A673 (cell line): Measurements from ENCODE around the gene PLXNA3.

ENCODE experiments used
- EZH2 ChIP-seq: fragments of 200-600 bp; sonication (generic); IDR thresholded peaks from 2 replicates; pipeline ENCODE4 v1.6.1; 2017; ENCODE audit warnings: borderline replicate concordance, low read depth, mild to moderate bottlenecking, mixed read lengths, antibody characterized with exemption, low read length; ENCODE audit not compliant: poor library complexity, severe bottlenecking
- TF ChIP-seq, protein P1 (sequence below): fragments of 300-800, 200-600 bp; sonication (generic); conservative IDR thresholded peaks from 2 replicates; pipeline ENCODE4 v1.5.1; 2017; ENCODE audit warnings: low read depth, mild to moderate bottlenecking, antibody characterized with exemption, low read length, moderate library complexity, mixed read lengths

DNA sequence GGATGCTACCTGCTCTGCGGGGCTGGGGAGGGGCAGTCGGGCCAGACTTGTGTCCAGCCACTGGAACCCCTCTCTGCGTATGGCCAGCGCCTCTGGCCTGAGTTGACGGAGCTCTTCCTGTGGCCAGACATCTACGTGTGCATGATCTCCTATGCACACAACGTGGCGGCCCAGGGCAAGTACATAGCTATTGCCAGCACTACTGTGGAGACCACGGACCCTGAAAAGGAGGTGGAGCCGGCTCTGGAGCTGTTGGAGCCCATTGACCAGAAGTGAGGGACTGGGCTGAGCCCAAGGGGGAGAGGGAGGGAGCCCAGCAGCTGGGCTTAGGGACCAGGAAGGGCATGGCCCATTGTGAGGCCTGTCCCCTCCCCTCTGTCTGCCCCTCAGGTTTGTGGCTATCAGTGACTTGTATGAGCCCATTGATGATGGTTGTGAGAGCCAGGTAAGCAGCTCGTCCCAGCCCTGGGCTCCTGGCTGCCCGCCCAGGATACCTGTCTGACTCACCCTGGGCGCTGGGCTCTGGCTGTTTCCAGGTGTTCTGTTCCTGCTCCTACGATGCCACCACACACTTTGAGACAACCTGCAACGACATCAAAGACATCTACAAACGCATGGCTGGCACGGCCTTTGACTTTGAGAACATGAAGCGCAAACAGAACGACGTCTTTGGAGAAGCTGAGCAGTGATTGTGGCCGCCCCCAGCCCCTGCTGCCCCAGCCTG is 15.9 kb upstream of the PLXNA3 start:
- TF ChIP-seq, protein P1, sequence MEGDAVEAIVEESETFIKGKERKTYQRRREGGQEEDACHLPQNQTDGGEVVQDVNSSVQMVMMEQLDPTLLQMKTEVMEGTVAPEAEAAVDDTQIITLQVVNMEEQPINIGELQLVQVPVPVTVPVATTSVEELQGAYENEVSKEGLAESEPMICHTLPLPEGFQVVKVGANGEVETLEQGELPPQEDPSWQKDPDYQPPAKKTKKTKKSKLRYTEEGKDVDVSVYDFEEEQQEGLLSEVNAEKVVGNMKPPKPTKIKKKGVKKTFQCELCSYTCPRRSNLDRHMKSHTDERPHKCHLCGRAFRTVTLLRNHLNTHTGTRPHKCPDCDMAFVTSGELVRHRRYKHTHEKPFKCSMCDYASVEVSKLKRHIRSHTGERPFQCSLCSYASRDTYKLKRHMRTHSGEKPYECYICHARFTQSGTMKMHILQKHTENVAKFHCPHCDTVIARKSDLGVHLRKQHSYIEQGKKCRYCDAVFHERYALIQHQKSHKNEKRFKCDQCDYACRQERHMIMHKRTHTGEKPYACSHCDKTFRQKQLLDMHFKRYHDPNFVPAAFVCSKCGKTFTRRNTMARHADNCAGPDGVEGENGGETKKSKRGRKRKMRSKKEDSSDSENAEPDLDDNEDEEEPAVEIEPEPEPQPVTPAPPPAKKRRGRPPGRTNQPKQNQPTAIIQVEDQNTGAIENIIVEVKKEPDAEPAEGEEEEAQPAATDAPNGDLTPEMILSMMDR: no peak
- TF ChIP-seq EZH2: no peak
